ENCODE data around the gene MASP2.

Gene MASP2

DNA sequence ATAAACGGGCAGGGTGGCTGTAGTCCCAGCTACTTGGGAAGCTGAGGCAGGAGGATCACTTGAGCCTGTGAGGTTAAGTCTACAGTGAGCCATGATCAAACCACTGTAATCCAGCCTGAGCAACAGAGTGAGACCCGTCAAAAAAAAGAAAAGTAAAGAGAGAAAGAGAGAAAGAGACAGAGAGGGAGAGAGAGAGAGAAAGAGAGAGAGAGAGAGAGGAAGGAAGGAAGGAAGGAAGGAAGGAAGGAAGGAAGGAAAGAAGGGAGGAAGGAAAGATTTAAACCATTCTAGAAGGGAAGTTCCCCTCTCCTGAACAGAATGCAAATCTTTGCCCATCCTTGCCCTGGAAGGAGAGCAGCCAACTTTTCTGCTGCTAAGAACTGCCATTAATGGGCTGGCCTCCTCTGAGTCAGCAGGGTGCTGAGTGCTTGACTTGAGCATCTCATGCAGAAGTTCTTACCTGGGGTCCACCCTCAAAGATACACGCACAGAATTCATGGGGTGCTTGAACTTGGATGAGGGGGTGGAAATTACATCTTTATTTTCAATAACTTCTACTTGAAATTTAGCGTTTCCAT lies 59.1 kb downstream of the MASP2 start:
- no peak for DNase-seq

DNA sequence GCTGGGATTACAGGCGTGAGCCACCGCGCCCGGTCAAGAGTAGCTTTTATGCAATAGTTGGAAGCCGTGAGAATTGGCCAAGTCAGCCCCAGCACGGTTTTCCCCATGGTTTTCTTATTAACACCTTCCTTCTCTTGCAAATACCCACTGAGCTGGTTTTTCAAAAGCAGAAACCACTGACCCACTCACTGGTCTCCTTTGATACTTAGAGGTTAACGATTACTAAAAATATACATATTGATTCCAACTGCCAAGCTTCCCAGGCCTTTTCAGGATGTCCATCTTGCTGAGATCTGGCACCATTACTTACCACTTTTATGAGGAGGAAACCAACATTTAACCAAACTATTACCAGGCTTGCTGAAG lies 60.5 kb downstream of the MASP2 start:
- no peak for DNase-seq

DNA sequence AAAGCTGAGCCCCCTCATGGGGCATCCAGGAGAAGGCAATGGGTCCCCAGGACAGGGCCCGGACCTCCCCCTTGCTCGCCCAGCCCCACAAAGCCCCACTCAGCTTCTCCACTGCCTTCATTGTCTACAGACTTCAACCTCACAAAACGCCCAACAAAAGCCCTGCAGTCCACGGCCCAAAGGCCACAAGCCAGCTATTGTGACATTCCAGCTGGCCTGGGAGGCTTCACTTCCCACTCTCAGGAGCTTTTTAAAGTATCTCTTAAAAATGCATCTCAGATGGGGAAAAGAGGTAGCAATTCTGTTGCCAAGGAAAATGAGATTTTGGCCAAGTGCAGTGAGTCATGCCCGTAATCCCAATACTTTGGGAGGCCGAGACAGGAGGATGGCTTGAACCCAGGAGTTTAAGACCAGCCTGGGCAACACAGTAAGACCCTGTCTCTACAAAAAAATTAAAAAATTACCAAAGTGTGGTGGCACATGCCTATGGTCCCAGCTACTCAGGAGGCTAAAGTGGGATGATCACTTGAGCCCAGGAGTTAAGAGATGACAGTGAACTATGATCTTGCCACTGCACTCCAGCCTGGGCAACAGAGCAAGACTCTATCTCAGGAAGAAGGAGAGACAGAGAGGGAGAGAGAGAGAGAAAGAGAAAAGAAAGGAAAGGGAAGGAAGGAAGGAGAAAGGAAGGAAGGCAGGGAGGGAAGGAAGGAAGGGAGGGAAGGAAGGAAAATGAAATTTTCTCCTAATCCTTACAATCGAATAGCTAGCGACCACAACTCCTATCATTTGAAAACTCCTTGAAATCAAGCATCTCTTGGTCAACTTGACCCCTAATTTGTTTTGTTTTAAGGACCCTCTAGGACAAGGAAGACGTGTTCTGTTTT lies 66.0 kb downstream of the MASP2 start:
- no peak for DNase-seq

DNA sequence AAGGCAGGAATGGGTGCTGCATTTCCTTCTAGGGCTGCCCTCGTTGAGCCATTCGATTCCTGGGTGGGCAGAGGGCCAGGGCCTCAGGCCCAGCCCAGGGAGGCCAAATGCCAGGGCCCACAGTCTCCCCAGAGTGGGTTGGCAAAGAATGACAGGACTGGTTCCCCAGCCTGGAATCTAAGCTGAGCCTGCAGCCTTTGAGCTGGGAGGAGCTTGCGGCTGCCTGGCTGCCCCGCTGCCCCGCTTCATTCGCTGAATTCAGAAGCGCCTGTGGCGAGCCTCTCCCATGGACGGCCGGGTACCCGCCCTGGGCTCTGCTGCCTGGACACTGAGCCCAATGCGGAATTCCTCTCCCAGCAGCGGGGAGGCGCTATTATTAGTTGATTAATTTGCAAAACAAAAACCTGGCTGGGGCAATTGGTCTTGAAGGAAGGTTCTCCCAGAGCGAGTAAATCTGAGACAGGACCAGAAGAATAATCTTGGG lies 66.9 kb downstream of the MASP2 start:
- DNase-seq = no peak

DNA sequence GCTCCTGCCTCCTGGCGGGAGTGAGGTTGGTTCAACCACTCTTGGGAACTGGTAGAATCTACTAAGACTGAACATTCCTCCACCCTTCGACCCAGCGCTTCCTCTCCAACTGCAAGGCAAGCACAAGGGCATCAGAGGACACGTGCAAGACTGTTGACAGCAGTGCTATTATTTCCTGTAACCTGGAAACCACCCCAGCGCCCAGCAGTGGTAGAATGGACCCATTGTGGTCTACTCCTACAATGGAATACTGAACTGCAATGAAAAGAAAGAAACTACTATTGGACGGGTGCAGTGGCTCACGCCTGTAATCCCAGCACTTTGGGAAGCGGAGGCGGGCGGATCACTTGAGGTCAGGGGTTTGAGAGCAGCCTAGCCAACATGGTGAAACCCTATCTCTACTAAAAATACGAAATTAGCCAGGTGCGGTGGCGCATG lies 67.5 kb downstream of the MASP2 start:
- no peak for DNase-seq

DNA sequence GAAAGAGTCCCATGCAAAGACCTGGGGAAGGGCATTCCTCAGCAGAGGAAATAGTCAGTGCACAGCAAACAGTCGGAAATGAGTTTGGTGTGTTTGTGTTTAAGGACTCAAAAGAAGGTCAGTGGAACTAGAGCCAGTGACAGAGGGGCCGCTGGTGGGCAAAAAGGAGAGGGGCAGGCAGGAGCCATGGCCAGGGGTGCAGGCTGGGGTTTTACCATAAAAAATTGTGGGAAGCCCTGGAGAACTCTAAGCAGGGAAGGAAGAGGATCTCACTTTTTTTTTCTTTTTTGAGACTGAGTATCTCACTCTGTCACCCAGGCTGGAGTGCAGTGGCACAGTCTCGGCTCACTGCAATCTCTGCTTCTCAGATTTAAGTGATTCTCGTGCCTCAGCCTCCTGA lies 68.3 kb downstream of the MASP2 start:
- DNase-seq = no peak
